ENCODE data around the gene IL22RA1.

IL22RA1 gene

GRCh38 chr1:24138476-24139221, 4.3 kb downstream of the IL22RA1 start:
- no peak for DNase-seq (ENCODE audit: low spot score)

- DNase-seq (ENCODE audit: low spot score) = no peak
Observed at GRCh38 chr1:24136956-24137539, 5.9 kb downstream of the IL22RA1 start.

- no peak for DNase-seq (ENCODE audit: low spot score)
Observed at GRCh38 chr1:24134376-24134775, 8.6 kb downstream of the IL22RA1 start.

GRCh38 chr1:24133819-24134218, 9.1 kb downstream of the IL22RA1 start:
- no peak for DNase-seq (ENCODE audit: low spot score)

GRCh38 chr1:24130385-24130784, 12.6 kb downstream of the IL22RA1 start:
- DNase-seq (ENCODE audit: low spot score) = no peak

- no peak for DNase-seq (ENCODE audit: low spot score)
Observed at GRCh38 chr1:24127801-24128363, 15.1 kb downstream of the IL22RA1 start.

- no peak for DNase-seq (ENCODE audit: low spot score)
Observed at GRCh38 chr1:24127134-24127800, 15.7 kb downstream of the IL22RA1 start.

GRCh38 chr1:24126672-24127023, 16.3 kb downstream of the IL22RA1 start:
- DNase-seq (ENCODE audit: low spot score) = no peak

- DNase-seq (ENCODE audit: low spot score) = no peak
Observed at GRCh38 chr1:24126018-24126671, 16.8 kb downstream of the IL22RA1 start.

- DNase-seq (ENCODE audit: low spot score) = no peak
Observed at GRCh38 chr1:24125456-24125855, 17.5 kb downstream of the IL22RA1 start.

- no peak for DNase-seq (ENCODE audit: low spot score)
Observed at GRCh38 chr1:24124980-24125379, 18.0 kb downstream of the IL22RA1 start.

- DNase-seq (ENCODE audit: low spot score) = no peak
Observed at GRCh38 chr1:24123611-24124010, 19.3 kb downstream of the IL22RA1 start.

GRCh38 chr1:24122776-24123175, 20.2 kb downstream of the IL22RA1 start:
- DNase-seq (ENCODE audit: low spot score) = no peak

GRCh38 chr1:24121406-24121805, 21.5 kb downstream of the IL22RA1 start:
- no peak for DNase-seq (ENCODE audit: low spot score)

GRCh38 chr1:24120965-24121364, 22.0 kb downstream of the IL22RA1 start:
- DNase-seq (ENCODE audit: low spot score) = no peak

- no peak for DNase-seq (ENCODE audit: low spot score)
Observed at GRCh38 chr1:24119859-24120756, 22.8 kb downstream of the IL22RA1 start.

- DNase-seq (ENCODE audit: low spot score) = no peak
Observed at GRCh38 chr1:24119489-24119858, 23.5 kb downstream of the IL22RA1 start.

- peak; percentile 37 for DNase-seq (ENCODE audit: low spot score)
Observed at GRCh38 chr1:24118410-24119242, 24.3 kb downstream of the IL22RA1 start.

- DNase-seq (ENCODE audit: low spot score) = no peak
Observed at GRCh38 chr1:24117722-24118409, 25.1 kb downstream of the IL22RA1 start.

- no peak for DNase-seq (ENCODE audit: low spot score)
Observed at GRCh38 chr1:24117132-24117531, 25.8 kb downstream of the IL22RA1 start.
